OCI-LY1 (cell line): ENCODE measurements around the gene WDFY2.
A peak's percentile ranks its signal among the peaks of the same experiment; 100 is the strongest.

Experiments
- H2AFZ ChIP-seq: fragments of 200-600 bp; sonication (generic), shearing (Covaris generic); 2 replicates; pipeline ENCODE4 v1.6.0; 2014; ENCODE audit warnings: antibody characterized with exemption, mild to moderate bottlenecking, low read length
- H3F3A ChIP-seq: fragments of 200-600 bp; sonication (generic), shearing (Covaris generic); 2 replicates; pipeline ENCODE4 v1.6.0; 2014; ENCODE audit warnings: mild to moderate bottlenecking, antibody characterized with exemption, low read length, moderate library complexity; ENCODE audit not compliant: insufficient read depth
- H3K27ac ChIP-seq: fragments of 200-600 bp; sonication (generic); 2 replicates; pipeline ENCODE4 v1.5.1; 2014; ENCODE audit warnings: low read length, mixed run types, mild to moderate bottlenecking, low read depth; ENCODE audit not compliant: poor library complexity, severe bottlenecking
- H3K27me3 ChIP-seq: fragments of 200-600 bp; sonication (generic); 2 replicates; pipeline ENCODE4 v1.6.0; 2014; ENCODE audit warnings: antibody characterized with exemption, mild to moderate bottlenecking, low read length, moderate library complexity; ENCODE audit not compliant: insufficient read depth
- H3K36me3 ChIP-seq: fragments of 200-600 bp; sonication (generic); 2 replicates; pipeline ENCODE4 v1.6.1; 2014; ENCODE audit warnings: mild to moderate bottlenecking, antibody characterized with exemption, low read length, moderate library complexity, mixed read lengths; ENCODE audit not compliant: insufficient read depth
- H3K4me1 ChIP-seq: fragments of 200-600 bp; sonication (generic); 2 replicates; pipeline ENCODE4 v1.5.1; 2014; ENCODE audit warnings: mild to moderate bottlenecking, low read length, moderate library complexity; ENCODE audit not compliant: insufficient read depth, severe bottlenecking
- H3K4me2 ChIP-seq: fragments of 200-600 bp; sonication (generic), shearing (Covaris generic); 2 replicates; pipeline ENCODE4 v1.6.1; 2014; ENCODE audit warnings: low read length
- H3K4me3 ChIP-seq: fragments of 200-600 bp; sonication (generic); 2 replicates; pipeline ENCODE4 v1.5.1; 2014; ENCODE audit warnings: low read length, low read depth, mild to moderate bottlenecking, mixed read lengths; ENCODE audit not compliant: poor library complexity, severe bottlenecking
- H3K79me2 ChIP-seq: fragments of 200-600 bp; shearing (Covaris generic); 2 replicates; pipeline ENCODE4 v1.6.1; 2016; ENCODE audit warnings: mixed run types, low read length, mixed read lengths; ENCODE audit not compliant: insufficient read depth
- H3K9ac ChIP-seq: fragments of 200-600 bp; sonication (generic), shearing (Covaris generic); 2 replicates; pipeline ENCODE4 v1.6.1; 2014; ENCODE audit warnings: mild to moderate bottlenecking, low read length, mixed read lengths
- H3K9me2 ChIP-seq: fragments of 200-600 bp; sonication (generic), shearing (Covaris generic); 2 replicates; pipeline ENCODE4 v1.6.1; 2014; ENCODE audit warnings: low read depth, mild to moderate bottlenecking, low read length, mixed read lengths
- H3K9me3 ChIP-seq: fragments of 200-600 bp; shearing (Covaris generic); 2 replicates; pipeline ENCODE4 v1.6.1; 2014; ENCODE audit warnings: low read length, mixed read lengths
- H4K20me1 ChIP-seq: fragments of 200-600 bp; sonication (generic), shearing (Covaris generic); 2 replicates; pipeline ENCODE4 v1.6.0; 2016; ENCODE audit warnings: mild to moderate bottlenecking, low read length; ENCODE audit not compliant: insufficient read depth
- EZH2 ChIP-seq: fragments of 200-600 bp; sonication (generic), shearing (Covaris generic); IDR thresholded peaks from 2 replicates; pipeline ENCODE4 v1.8.0; 2017; ENCODE audit warnings: borderline replicate concordance, mixed run types, mild to moderate bottlenecking, antibody characterized with exemption, low read length, moderate library complexity, mixed read lengths
- TF ChIP-seq, protein P1 (sequence below): fragments of 200-600 bp; sonication (generic), shearing (Covaris generic); IDR thresholded peaks from 2 replicates; pipeline ENCODE4 v1.5.1; 2017; ENCODE audit warnings: mild to moderate bottlenecking, antibody characterized with exemption, low read length, moderate library complexity, mixed read lengths

Gene WDFY2

DNA sequence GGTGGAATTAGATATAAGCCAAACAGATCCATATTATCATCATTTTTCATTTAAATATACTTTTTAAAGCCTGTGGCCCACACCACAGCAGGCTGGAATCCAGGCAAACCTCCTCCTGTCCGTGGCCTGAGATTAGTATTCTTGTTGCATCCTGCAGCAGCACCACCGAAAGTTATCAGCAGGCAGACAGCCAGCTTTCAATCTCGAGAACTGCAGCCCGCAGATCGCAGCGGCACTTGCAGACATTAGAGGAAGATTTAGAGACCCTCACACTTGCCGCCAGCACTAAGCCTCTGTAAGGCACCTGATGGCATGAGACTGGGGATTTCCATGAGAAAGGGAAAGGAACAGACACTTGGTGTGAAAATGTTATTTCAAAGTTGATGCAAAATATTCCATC lies 212.3 kb downstream of the WDFY2 start:
- Histone ChIP-seq H4K20me1 (no peaks in the 10 kb centered on the region), H3K4me1 (peaks cover 48% of the 10 kb centered on the region), H3F3A (no peaks in the 10 kb centered on the region), H3K9me2 (no peaks in the 10 kb centered on the region), H3K79me2 (no peaks in the 10 kb centered on the region), H2AFZ (no peak overlapping the region), H3K4me3 (no peak overlapping the region), H3K4me2 (no peak overlapping the region), H3K9ac (no peak overlapping the region), H3K27ac (peak overlapping the region; percentile 89), H3K9me3 (no peaks in the 10 kb centered on the region), H3K36me3 (no peaks in the 10 kb centered on the region), H3K27me3 (no peaks in the 10 kb centered on the region)
- TF ChIP-seq, protein P1, sequence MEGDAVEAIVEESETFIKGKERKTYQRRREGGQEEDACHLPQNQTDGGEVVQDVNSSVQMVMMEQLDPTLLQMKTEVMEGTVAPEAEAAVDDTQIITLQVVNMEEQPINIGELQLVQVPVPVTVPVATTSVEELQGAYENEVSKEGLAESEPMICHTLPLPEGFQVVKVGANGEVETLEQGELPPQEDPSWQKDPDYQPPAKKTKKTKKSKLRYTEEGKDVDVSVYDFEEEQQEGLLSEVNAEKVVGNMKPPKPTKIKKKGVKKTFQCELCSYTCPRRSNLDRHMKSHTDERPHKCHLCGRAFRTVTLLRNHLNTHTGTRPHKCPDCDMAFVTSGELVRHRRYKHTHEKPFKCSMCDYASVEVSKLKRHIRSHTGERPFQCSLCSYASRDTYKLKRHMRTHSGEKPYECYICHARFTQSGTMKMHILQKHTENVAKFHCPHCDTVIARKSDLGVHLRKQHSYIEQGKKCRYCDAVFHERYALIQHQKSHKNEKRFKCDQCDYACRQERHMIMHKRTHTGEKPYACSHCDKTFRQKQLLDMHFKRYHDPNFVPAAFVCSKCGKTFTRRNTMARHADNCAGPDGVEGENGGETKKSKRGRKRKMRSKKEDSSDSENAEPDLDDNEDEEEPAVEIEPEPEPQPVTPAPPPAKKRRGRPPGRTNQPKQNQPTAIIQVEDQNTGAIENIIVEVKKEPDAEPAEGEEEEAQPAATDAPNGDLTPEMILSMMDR, result no peak
- no peak for TF ChIP-seq EZH2

DNA sequence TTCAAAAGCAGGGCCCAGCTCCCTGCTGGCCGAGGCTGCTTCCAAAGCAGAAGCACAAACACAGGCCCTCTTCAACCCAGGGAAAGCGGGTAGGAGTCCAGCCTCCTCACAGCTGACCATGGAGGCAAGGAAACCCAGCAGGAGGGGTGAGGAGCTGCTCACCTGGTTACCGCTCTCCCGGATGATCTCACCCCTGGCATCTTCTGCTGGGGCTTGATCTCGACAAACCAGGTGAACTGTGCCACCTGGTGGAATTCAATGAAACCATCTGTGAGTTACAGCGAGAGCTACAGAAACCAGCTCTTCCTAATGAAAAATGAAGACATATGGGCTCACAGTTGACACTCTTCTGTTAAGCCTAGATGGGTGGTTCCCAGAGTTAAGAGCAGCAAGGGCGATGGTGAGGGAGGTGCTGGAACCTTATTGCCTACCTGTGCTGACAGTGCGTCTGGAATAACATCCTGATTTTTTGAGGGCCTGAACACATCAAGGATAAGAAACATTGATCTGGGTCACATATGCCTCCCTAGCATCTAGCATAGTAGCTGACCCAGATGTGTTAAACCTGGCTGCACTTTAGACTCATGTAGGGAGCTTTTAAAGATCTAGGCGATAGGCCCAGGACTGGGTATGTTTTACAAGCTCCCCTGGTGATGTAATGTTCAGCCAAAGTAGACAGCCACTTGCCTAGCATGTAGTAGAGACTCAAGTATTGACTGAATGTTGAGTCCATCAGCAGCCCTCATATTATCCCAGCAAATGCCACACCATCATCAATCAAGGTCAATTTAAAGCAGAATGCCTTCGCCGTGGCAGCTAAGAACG lies 213.6 kb downstream of the WDFY2 start:
- TF ChIP-seq, protein P1, result peak; percentile 78
- no peak for TF ChIP-seq EZH2
- no peak overlapping the region for H3K27ac ChIP-seq
- H3K36me3 ChIP-seq, result no peaks in the 10 kb centered on the region
- no peak overlapping the region for H3K9ac ChIP-seq
- peaks cover 59% of the 10 kb centered on the region for H3K4me1 ChIP-seq
- H3K4me3 ChIP-seq, result no peak overlapping the region
- no peak overlapping the region for H3K4me2 ChIP-seq
- H3K27me3 ChIP-seq, result no peaks in the 10 kb centered on the region
- H3K9me2 ChIP-seq, result no peaks in the 10 kb centered on the region
- no peak overlapping the region for H2AFZ ChIP-seq
- no peaks in the 10 kb centered on the region for H3K79me2 ChIP-seq
- H4K20me1 ChIP-seq, result no peaks in the 10 kb centered on the region
- no peaks in the 10 kb centered on the region for H3K9me3 ChIP-seq
- H3F3A ChIP-seq, result no peaks in the 10 kb centered on the region

DNA sequence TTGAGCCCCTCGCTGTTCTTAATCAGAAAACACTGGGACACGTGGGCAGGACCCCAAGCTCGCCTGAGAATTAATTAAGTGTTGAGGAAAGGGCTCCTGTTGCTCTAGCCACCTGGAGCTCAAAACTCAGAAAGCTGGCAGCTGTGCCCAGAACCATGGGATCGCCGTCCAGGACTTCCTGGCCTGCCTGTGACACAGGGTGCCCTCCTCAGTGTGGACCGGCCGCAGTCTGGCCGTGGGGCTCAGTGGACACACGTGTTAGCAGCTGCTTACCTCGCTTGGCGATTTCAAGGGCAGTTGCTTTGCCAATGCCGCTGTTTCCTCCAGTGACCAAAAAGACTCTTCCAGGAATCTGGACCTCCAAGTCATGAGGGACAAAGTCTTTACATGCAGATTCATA lies 215.0 kb downstream of the WDFY2 start:
- Histone ChIP-seq H3K9me2 (no peaks in the 10 kb centered on the region), H3K9ac (no peak overlapping the region), H3K4me3 (no peak overlapping the region), H2AFZ (no peak overlapping the region), H3K79me2 (no peaks in the 10 kb centered on the region), H4K20me1 (no peaks in the 10 kb centered on the region), H3K27me3 (no peaks in the 10 kb centered on the region), H3K27ac (no peak overlapping the region), H3K4me2 (no peak overlapping the region), H3K9me3 (no peaks in the 10 kb centered on the region), H3F3A (no peaks in the 10 kb centered on the region), H3K36me3 (no peaks in the 10 kb centered on the region), H3K4me1 (peaks cover 55% of the 10 kb centered on the region)
- TF ChIP-seq, protein P1, result no peak
- no peak for TF ChIP-seq EZH2
